Inferior parietal cortex (tissue), 1 donor: ENCODE measurements around the gene MBD3.

Experiments used
- DNase-seq: peaks from one replicate; pipeline ENCODE4 v3.0.0-alpha.2; 2016; ENCODE audit errors: extremely low spot score

MBD3 gene

GRCh38 chr19:1619703-1620102 is 27.0 kb upstream of the MBD3 start:
- DNase-seq: no peak

DNA sequence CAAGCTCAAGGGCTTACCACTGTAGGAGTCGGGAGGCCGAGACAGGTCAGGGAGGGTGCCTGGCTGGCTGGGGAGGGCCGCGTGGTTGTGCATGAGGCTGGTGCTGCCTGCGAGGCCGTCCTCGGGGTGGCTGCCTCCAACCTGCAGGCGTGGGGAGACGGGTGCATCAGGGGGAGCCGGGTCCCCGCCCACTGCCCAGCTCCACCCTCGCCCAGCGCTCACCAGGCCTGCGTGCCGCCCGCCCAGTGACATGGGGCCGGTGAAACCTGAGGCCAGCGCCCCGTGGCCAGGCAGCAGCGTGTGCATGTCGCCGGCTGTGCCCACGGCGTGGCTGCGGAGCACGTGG is 26.4 kb upstream of the MBD3 start:
- DNase-seq: no peak

- DNase-seq: no peak
These were observed 25.8 kb upstream of the MBD3 start for GRCh38 chr19:1618157-1619093.

DNA sequence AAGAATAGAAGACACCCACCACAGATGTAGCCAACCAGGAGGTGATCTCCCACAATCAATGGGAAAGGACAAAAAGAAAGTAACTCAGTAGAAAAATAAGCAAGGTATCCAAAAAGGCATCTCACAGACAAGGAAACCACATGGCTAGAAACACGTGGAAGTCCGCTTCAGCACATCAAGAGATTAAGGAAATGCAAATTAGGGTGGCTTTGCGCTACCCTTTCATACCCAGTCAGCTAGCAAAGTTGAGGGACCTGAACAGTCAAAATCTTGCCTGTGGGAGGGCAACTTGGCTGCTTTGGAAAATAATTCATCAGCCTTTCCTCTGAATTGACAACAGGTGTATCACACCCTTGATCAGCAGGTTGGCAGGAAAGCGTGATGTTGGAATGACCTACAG is 24.2 kb upstream of the MBD3 start:
- no peak for DNase-seq

- DNase-seq: no peak
These were observed 23.7 kb upstream of the MBD3 start for GRCh38 chr19:1616396-1616795.

GRCh38 chr19:1615156-1615765 is 22.6 kb upstream of the MBD3 start:
- no peak for DNase-seq

GRCh38 chr19:1613808-1614570 is 21.3 kb upstream of the MBD3 start:
- DNase-seq: no peak

GRCh38 chr19:1613146-1613545 is 20.5 kb upstream of the MBD3 start:
- DNase-seq: no peak

GRCh38 chr19:1612114-1613086 is 19.7 kb upstream of the MBD3 start:
- no peak for DNase-seq

- DNase-seq: no peak
These were observed 18.7 kb upstream of the MBD3 start for GRCh38 chr19:1611353-1611752.

GRCh38 chr19:1610579-1610978 is 17.9 kb upstream of the MBD3 start:
- no peak for DNase-seq

DNA sequence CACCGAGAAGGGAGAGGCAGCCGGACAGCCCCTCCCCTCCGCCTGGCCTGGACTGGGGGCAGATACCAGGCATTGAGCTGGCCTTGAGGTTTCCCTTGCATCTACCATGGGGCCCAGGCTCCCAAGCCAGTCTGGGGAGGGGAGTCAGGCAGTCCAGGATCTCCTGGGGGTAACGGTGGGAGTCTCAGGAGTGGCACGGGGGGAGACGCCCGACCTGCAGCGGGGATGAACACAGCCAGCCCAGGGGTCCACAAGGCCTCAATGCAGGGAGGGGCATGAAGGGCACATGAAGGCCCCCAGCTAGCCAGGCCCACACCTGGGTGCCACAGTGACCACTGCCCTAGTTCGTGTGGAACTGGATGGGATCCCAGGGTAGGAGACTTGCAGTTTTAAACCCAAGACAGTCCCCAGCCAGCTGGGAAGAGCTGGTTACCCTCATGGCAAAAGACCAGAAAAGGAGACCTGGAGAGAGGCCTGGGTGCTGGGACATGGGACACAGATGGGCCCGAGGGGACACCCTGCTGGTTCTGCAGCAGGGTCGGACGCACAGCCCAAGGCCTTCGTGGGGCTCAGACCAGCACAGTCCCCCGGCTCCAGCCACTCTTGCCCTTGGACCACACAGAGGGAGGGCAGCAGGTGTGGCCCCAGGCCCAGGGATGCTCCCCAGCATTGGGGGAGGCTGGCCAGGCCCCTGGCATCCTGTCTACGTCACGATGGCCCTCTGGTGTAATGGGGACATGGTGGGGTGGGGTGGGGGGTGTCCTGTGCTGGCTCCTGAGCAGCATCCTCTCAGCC is 17.2 kb upstream of the MBD3 start:
- DNase-seq: no peak

- DNase-seq: no peak
These were observed 16.4 kb upstream of the MBD3 start for GRCh38 chr19:1609103-1609396.

DNA sequence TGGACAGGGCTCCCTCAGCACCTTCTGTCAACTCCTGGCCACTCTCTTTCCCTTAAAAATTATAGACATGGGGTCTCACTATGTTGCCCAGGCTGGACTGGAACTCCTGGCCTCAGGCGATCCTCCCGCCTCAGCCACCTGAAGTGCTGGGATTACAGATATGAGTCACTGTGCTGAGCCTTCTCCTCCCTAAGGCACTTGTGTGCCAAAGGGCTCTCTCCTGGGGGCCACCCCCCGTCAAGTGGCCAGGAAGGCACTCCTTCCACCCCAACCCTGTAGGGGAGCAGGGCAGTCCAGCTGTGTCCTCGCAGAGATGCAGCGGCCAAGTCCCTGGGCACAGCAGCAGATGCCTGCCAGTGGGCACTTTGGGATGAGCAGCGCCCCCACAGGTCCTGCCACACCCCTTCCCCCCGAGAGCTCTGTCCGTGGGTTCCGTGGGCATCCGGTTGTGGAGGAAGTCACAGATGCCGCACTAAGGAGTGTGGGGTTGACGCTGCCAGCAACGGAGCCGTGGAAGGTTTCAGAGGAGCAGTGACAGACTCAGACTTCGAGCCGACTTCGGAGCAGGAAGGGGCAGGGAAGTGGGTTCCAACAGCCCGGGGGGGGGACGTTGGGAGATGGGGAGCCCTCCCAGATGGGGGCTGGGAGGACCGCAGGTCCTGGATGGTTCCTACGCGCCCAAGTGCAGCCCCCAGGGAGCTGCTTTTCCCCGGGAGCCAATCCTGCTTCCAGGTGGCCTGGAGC is 15.9 kb upstream of the MBD3 start:
- DNase-seq: no peak

DNA sequence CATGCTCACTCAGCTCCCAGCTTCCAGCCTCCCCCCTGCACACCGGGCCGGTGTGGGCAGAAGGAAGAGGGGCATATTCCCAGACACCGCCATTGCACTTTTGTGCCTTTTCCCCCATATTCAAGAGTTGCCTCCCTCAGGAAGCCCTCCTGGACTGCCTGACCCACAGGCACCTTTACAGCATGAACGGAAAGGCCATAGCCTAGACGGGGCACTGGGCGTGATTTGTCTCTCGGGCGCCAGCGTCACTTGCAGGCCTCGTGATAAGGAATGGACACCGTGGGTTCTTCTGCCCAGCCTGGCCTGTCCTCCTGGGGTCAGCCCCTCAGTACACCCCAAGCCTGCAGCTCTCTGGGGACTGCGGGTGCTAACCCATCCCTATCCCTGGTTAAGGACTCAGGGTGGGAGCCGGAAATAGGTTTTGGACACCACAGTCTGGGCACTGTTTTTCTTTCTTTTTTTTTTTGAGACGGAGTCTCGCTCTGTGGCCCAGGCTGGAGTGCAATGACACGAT is 13.5 kb upstream of the MBD3 start:
- no peak for DNase-seq

GRCh38 chr19:1605236-1606137 is 12.8 kb upstream of the MBD3 start, which contains the start of gene UQCR11:
UQCR11 (minus strand) TSS chr19:1605462; CDS start chr19:1605409, 53 bp downstream.
- DNase-seq: peak; percentile 94

DNA sequence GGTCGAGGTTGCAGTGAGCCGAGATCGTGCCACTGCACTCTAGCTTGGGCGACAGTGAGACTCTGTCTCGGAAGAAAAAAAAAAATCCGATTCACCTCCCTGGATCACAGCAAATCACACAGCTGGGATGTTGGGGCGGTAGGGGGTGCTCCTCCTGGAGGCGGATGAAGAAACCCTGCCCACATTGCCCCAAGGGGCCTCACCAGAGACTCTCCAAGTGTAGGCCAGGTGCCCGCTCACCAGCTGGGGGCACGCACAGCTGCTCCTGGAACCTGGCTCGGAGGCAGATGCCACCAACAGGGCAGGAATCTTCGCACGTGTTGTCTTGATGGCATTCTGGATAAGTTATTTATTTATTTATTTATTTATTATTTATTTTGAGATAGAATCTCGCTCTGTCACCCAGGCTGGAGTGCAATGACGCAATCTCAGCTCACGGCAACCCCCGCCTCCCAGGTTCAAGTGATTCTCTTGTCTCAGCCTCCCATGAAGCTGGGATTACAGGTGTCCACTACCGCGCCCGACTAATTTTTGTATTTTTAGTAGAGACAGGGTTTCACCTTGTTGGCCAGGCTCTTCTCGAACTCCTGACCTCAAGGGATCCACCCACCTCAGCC is 9.5 kb upstream of the MBD3 start:
- no peak for DNase-seq

DNA sequence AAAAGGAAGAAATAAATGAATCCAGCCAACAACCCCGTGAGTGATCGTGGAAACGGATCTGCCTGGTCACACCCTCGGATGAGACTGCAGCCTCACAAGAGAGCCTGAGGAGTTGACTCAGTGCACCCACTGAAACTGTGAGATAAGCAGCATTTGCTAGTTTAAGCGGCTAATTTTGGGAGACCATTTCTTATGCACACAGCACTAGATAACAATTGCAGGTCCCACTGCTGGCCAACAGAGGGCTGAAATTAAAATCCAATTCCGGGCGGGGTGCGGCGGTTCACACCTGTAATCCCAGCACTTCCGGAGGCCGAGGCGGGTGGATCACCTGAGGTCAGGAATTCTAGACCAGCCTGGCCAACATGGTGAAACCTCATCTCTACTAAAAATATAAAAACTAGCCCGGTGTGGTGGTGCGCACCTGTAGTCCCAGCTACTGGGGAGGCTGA is 9.0 kb upstream of the MBD3 start:
- DNase-seq: peak; percentile 15
